GM08714 (cell line): ENCODE results near the gene NDC1.

ENCODE experiments used
- H3K4me3 ChIP-seq: fragments of 200-500 bp; sonication (Bioruptor generic); 2 replicates; pipeline ENCODE4 v1.5.1; 2014; ENCODE audit warnings: mild to moderate bottlenecking, low read length, inconsistent platforms
- ZNF274 ChIP-seq: IDR thresholded peaks from 2 replicates; pipeline ENCODE4 v1.6.1; 2012; ENCODE audit warnings: mild to moderate bottlenecking, low read depth, low read length

The NDC1 gene

GRCh38 chr1:53726009-53726600 is 112.0 kb downstream of the NDC1 start:
- no peak for TF ChIP-seq ZNF274
- no peak overlapping the region for H3K4me3 ChIP-seq

GRCh38 chr1:53725238-53725689 is 112.8 kb downstream of the NDC1 start:
- H3K4me3 ChIP-seq: no peak overlapping the region
- no peak for TF ChIP-seq ZNF274

- no peak overlapping the region for H3K4me3 ChIP-seq
- TF ChIP-seq ZNF274: no peak
Measured at GRCh38 chr1:53722025-53722424, 116.1 kb downstream of the NDC1 start.

- no peak overlapping the region for H3K4me3 ChIP-seq
- no peak for TF ChIP-seq ZNF274
Measured at GRCh38 chr1:53721088-53721487, 117.0 kb downstream of the NDC1 start.

- no peak for TF ChIP-seq ZNF274
- H3K4me3 ChIP-seq: no peak overlapping the region
Measured at GRCh38 chr1:53719469-53719868, 118.6 kb downstream of the NDC1 start.

- TF ChIP-seq ZNF274: no peak
Measured at GRCh38 chr1:53718443-53718842, 119.7 kb downstream of the NDC1 start.

GRCh38 chr1:53717025-53717804 is 120.9 kb downstream of the NDC1 start:
- no peak for TF ChIP-seq ZNF274
- H3K4me3 ChIP-seq: no peak overlapping the region

More at GRCh38 chr1:53718443-53718842, 119.7 kb downstream of the NDC1 start:
- H3K4me3 ChIP-seq: no peak overlapping the region

GRCh38 chr1:53716150-53716549 is 121.9 kb downstream of the NDC1 start:
- TF ChIP-seq ZNF274: no peak
- H3K4me3 ChIP-seq: no peak overlapping the region

- no peak overlapping the region for H3K4me3 ChIP-seq
- TF ChIP-seq ZNF274: no peak
Measured at GRCh38 chr1:53715478-53715877, 122.6 kb downstream of the NDC1 start.
